H1 (cell line): ENCODE measurements around the gene GNAO1. TPM values are rescaled to one million over a fixed set of nuclear protein-coding genes. Genes with fewer than 3 reads are reported as not detected.

Source experiments
- CTCF ChIA-PET: fragments of 300-600 bp; sonication (Branson Sonifier 250); formaldehyde crosslinking; loops from one replicate; lab custom pipeline; 2021; ENCODE audit not compliant: partially characterized antibody; lab: Charles Lee
- POLR2A ChIA-PET: fragments of 300-600 bp; sonication (Branson Sonifier 250); formaldehyde crosslinking; loops from one replicate; lab custom pipeline; 2021; ENCODE audit warnings: inconsistent platforms; ENCODE audit not compliant: partially characterized antibody; lab: Charles Lee
- DNase-seq, 2 experiments: peaks; one replicate each; pipeline versions ENCODE4 v3.0.0 to v3.0.0-alpha.2; 2010 to 2022; ENCODE audit warnings: low spot score in 2 of 2, low read depth in 1 of 2, mixed read lengths in 1 of 2
- FAIRE-seq: peaks from 2 replicates; lab custom pipeline; 2011; peaks lifted over from hg19 to GRCh38; lab: Jason Lieb, UNC
- H2AFZ ChIP-seq: 2 replicates; pipeline ENCODE4 v1.8.1; 2012; ENCODE audit warnings: low read length, inconsistent platforms
- H2AK5ac ChIP-seq: 2 replicates; pipeline ENCODE4 v1.6.1; 2013; ENCODE audit warnings: low read depth, low read length
- H2BK120ac ChIP-seq: replicated peaks from 2 replicates; pipeline ENCODE3; 2013; ENCODE audit warnings: low read depth, low read length, inconsistent platforms
- H2BK12ac ChIP-seq: 2 replicates; pipeline ENCODE4 v1.6.1; 2013; ENCODE audit warnings: low read depth, low read length
- H2BK15ac ChIP-seq: 2 replicates; pipeline ENCODE4 v1.6.1; 2013; ENCODE audit warnings: low read length
- H2BK20ac ChIP-seq: 2 replicates; pipeline ENCODE4 v1.6.1; 2013; ENCODE audit warnings: low read length
- H2BK5ac ChIP-seq: 2 replicates; pipeline ENCODE4 v1.6.1; 2013; ENCODE audit warnings: low read depth, low read length
- H3K14ac ChIP-seq: 2 replicates; pipeline ENCODE4 v1.6.1; 2013; ENCODE audit warnings: inconsistent platforms; ENCODE audit not compliant: insufficient read length
- H3K18ac ChIP-seq: 2 replicates; pipeline ENCODE4 v1.6.1; 2013; ENCODE audit warnings: low read length; ENCODE audit errors: extremely low read depth
- H3K23ac ChIP-seq: 2 replicates; pipeline ENCODE4 v1.6.1; 2013; ENCODE audit warnings: inconsistent platforms; ENCODE audit not compliant: insufficient read length
- H3K23me2 ChIP-seq: 2 replicates; pipeline ENCODE4 v1.6.1; 2013; ENCODE audit warnings: low read depth, low read length
- H3K27ac ChIP-seq: 2 replicates; pipeline ENCODE4 v1.6.1; 2011; ENCODE audit warnings: low read depth, low read length, inconsistent platforms
- H3K27me3 ChIP-seq, 4 experiments: replicated peaks in 1 of 4; 1 replicate in 1 of 4; 2 replicates in 3 of 4; pipeline versions ENCODE4 v1.6.1 to v1.8.1; 2011 to 2013; ENCODE audit warnings: low read length in 3 of 4, mild to moderate bottlenecking in 3 of 4, inconsistent platforms in 2 of 4, mixed read lengths in 2 of 4, moderate library complexity in 1 of 4; ENCODE audit not compliant: control insufficient read depth in 3 of 4, insufficient read depth in 3 of 4; ENCODE audit errors: extremely low read depth in 1 of 4
- H3K36me3 ChIP-seq, 4 experiments: 2 replicates each; pipeline versions ENCODE4 v1.6.1 to v1.8.1; 2011 to 2013; ENCODE audit warnings: mild to moderate bottlenecking in 4 of 4, low read length in 3 of 4, moderate library complexity in 2 of 4, control low read depth in 1 of 4, inconsistent platforms in 1 of 4; ENCODE audit not compliant: insufficient read depth in 4 of 4, control insufficient read depth in 2 of 4
- H3K4ac ChIP-seq: replicated peaks from 2 replicates; pipeline ENCODE3; 2013; ENCODE audit warnings: low read length, low read depth, mixed read lengths, inconsistent platforms; ENCODE audit not compliant: insufficient read length
- H3K4me1 ChIP-seq, 4 experiments: replicated peaks in 1 of 4; 1 replicate in 1 of 4; 2 replicates in 3 of 4; pipeline versions ENCODE4 v1.6.1 to v1.8.1; 2011 to 2013; ENCODE audit warnings: low read length in 3 of 4, inconsistent platforms in 2 of 4, mixed read lengths in 1 of 4; ENCODE audit not compliant: insufficient read depth in 4 of 4, control insufficient read depth in 3 of 4
- H3K4me2 ChIP-seq, 2 experiments: 2 replicates each; pipeline versions ENCODE4 v1.6.1 to v1.8.1; 2011 to 2013; ENCODE audit warnings: low read depth in 2 of 2, low read length in 2 of 2, control low read depth in 1 of 2, inconsistent platforms in 1 of 2, mild to moderate bottlenecking in 1 of 2; ENCODE audit not compliant: insufficient read depth in 1 of 2
- H3K4me3 ChIP-seq, 4 experiments: fragments of 200-600, 300-600 bp in 1 of 4; sonication (generic), shearing (Covaris generic), sonication (Bioruptor Twin) in 1 of 4; 2 replicates each; pipeline versions ENCODE4 v1.5.1 to v1.8.1; 2011 to 2016; ENCODE audit warnings: low read length in 4 of 4, low read depth in 3 of 4, control low read depth in 2 of 4, inconsistent platforms in 2 of 4, mild to moderate bottlenecking in 2 of 4, mixed read lengths in 1 of 4, moderate library complexity in 1 of 4; ENCODE audit not compliant: insufficient read depth in 2 of 4; ENCODE audit errors: extremely low read depth in 1 of 4
- H3K56ac ChIP-seq: replicated peaks from 2 replicates; pipeline ENCODE3; 2013; ENCODE audit warnings: low read depth, mild to moderate bottlenecking, mixed read lengths, low read length, inconsistent platforms; ENCODE audit not compliant: insufficient read length
- H3K79me1 ChIP-seq: 2 replicates; pipeline ENCODE4 v1.6.1; 2013; ENCODE audit warnings: low read depth, low read length, control low read depth
- H3K79me2 ChIP-seq, 2 experiments: 2 replicates each; pipeline versions ENCODE4 v1.6.1 to v1.8.1; 2012 to 2013; ENCODE audit warnings: low read length in 2 of 2, mild to moderate bottlenecking in 2 of 2, inconsistent platforms in 1 of 2; ENCODE audit not compliant: insufficient read depth in 2 of 2, control insufficient read depth in 1 of 2
- H3K9ac ChIP-seq, 4 experiments: replicated peaks in 1 of 4; 1 replicate in 1 of 4; 2 replicates in 3 of 4; pipeline versions ENCODE4 v1.6.1 to v1.8.1; 2011 to 2013; ENCODE audit warnings: low read depth in 3 of 4, low read length in 3 of 4, control low read depth in 2 of 4, mild to moderate bottlenecking in 2 of 4, moderate library complexity in 2 of 4, inconsistent platforms in 1 of 4; ENCODE audit errors: extremely low read depth in 1 of 4
- H3K9me3 ChIP-seq, 2 experiments: 2 replicates each; pipeline versions ENCODE4 v1.6.1 to v1.8.1; 2012 to 2013; ENCODE audit warnings: mild to moderate bottlenecking in 2 of 2, moderate library complexity in 2 of 2, control low read depth in 1 of 2, inconsistent platforms in 1 of 2, low read depth in 1 of 2, low read length in 1 of 2, mixed read lengths in 1 of 2; ENCODE audit not compliant: insufficient read depth in 2 of 2
- H4K20me1 ChIP-seq, 2 experiments: replicated peaks in 1 of 2; 2 replicates each; pipeline versions ENCODE3 to v1.8.1; 2011 to 2013; ENCODE audit warnings: inconsistent platforms in 2 of 2, low read length in 2 of 2, mild to moderate bottlenecking in 1 of 2; ENCODE audit not compliant: insufficient read depth in 2 of 2, control insufficient read depth in 1 of 2
- H4K5ac ChIP-seq: 2 replicates; pipeline ENCODE4 v1.6.1; 2013; ENCODE audit warnings: low read length, low read depth, mixed read lengths, inconsistent platforms; ENCODE audit not compliant: insufficient read length
- H4K8ac ChIP-seq: 2 replicates; pipeline ENCODE4 v1.8.0; 2013; ENCODE audit warnings: mild to moderate bottlenecking, moderate library complexity, low read length, inconsistent platforms; ENCODE audit not compliant: insufficient read depth; ENCODE audit errors: extremely low read depth
- H4K91ac ChIP-seq: replicated peaks from 2 replicates; pipeline ENCODE3; 2013; ENCODE audit warnings: low read length, mixed read lengths, inconsistent platforms; ENCODE audit not compliant: insufficient read length
- CBX8 ChIP-seq: fragments of 300-800, 300-1000 bp; sonication (generic); IDR thresholded peaks from 2 replicates; pipeline ENCODE4 v1.7.1; 2016; ENCODE audit warnings: low read depth, low read length, borderline replicate concordance
- FOSL1 ChIP-seq: IDR thresholded peaks from 2 replicates; pipeline ENCODE4 v1.6.1; 2011; ENCODE audit warnings: mild to moderate bottlenecking, low read depth, low read length, moderate library complexity; ENCODE audit not compliant: insufficient read depth
- SIRT6 ChIP-seq: IDR thresholded peaks from one replicate; pipeline ENCODE4 v1.7.1; 2012; ENCODE audit warnings: low read length, inconsistent platforms
- YY1 ChIP-seq: IDR thresholded peaks from 2 replicates; pipeline ENCODE4 v1.6.1; 2011; ENCODE audit warnings: low read depth, mild to moderate bottlenecking, low read length
- WGBS, 2 experiments: shearing (Covaris generic) in 1 of 2; methylation state at CpG; one replicate each; pipeline versions ENCODE4 v1.1.6 to v1.1.7; 2013 to 2015; ENCODE audit warnings: low lambda C conversion rate in 2 of 2, mixed read lengths in 2 of 2, inconsistent platforms in 1 of 2, low coverage in 1 of 2, missing lambda C conversion rate in 1 of 2; ENCODE audit not compliant: insufficient replicate concordance in 2 of 2, insufficient coverage in 1 of 2, insufficient read length in 1 of 2; ENCODE audit errors: extremely low coverage in 1 of 2, missing lambda C conversion rate in 1 of 2; 5-methylcytosine and 5-hydroxymethylcytosine counted together
- polyA plus RNA-seq, 7 experiments: library from polyadenylated mRNA; depleted of rRNA in 3 of 7; stranded (reverse) in 5 of 7; unstranded in 2 of 7; fragments of >200 nt in 5 of 7; fragments of 200-250 nt in 2 of 7; gene quantifications; 1 replicate in 5 of 7; 2 replicates in 1 of 7; 4 replicates in 1 of 7; pipeline versions ENCODE4 v1.2.1 to v1.2.3, GENCODE V29; 2011 to 2013; ENCODE audit warnings: missing spikeins in 2 of 7, mixed read lengths in 2 of 7
- total RNA-seq: library from RNA; stranded (reverse); fragmentation: NEBNext Ultra II Directional; extraction: Animal tissue kit (Norgen Biotek cat#: 25700); gene quantifications from 2 replicates; pipeline ENCODE4 v1.2.1, GENCODE V29; 2021
- TF ChIP-seq, protein P1 (sequence below): IDR thresholded peaks from 2 replicates; pipeline ENCODE4 v1.6.1; 2011; ENCODE audit warnings: low read depth, mild to moderate bottlenecking, low read length; ENCODE audit not compliant: insufficient read depth

GNAO1 gene
- total and polyA plus RNA-seq, 2 of the 8 experiments (the other 6 are each of a cell fraction or from before 2014, with no cell fraction given), result 6.7 to 34.4 TPM

DNA sequence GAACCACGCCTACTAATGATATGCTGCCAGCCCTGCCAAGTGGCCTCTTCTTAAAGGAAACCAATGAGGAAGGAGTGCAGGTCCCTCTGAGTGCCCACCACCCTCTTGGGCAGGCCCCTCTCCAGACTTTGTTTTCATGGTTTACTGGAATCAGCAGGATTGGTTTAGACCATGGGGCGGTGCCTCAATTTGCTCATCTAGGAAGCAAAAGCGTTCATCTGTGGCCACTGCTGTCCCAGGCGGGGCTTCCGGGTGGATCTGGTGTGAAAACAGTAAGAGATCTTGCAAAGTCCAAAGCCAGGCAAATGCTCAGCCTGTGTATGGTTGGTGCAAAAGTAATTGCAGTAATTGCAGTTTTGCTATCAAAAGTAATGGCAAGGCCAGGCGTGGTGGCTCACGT lies 162.7 kb downstream of the GNAO1 start:
- Histone ChIP-seq H2AK5ac (no peak overlapping the region), H3K23ac (no peak overlapping the region), H3K79me2 (no peaks in the 10 kb centered on the region), H4K8ac (0 out of 2 replicates have a peak overlapping the region, but pooled peaks have one; percentile 14), H3K56ac (no peak overlapping the region), H4K20me1 (peaks cover 0 to 2% of the 10 kb centered on the region in 2 experiments), H3K4me2 (no peak overlapping the region), H3K9me3 (no peaks in the 10 kb centered on the region), H3K4ac (no peak overlapping the region), H3K18ac (no peak overlapping the region), H3K36me3 (no peaks in the 10 kb centered on the region), H3K14ac (no peak overlapping the region), H2BK5ac (no peak overlapping the region), H2AFZ (no peak overlapping the region), H3K4me3 (no peak overlapping the region), H2BK15ac (no peak overlapping the region), H3K79me1 (no peaks in the 10 kb centered on the region; the same call in 1 of the 2 replicates), H2BK120ac (no peak overlapping the region), H3K27me3 (no peaks in the 10 kb centered on the region; a peak in 1 of 7 replicates), H4K91ac (no peak overlapping the region), H3K9ac (no peak overlapping the region; a peak in 1 of 7 replicates), H2BK20ac (no peak overlapping the region), H3K27ac (no peak overlapping the region), H2BK12ac (no peak overlapping the region), H3K23me2 (no peaks in the 10 kb centered on the region), H3K4me1 (peaks cover 0 to 15% (median 11%) of the 10 kb centered on the region in 4 experiments; a peak in 6 of 7 replicates), H4K5ac (no peak overlapping the region)
- 87% methylated on average over 7 of the region's 7 CpGs; no CpG with 5 or more reads in 1 of the 2 experiments for WGBS, 2 experiments
- CTCF ChIA-PET, result interaction anchor here (2.8 kb wide), 1 partner anchor 15 kb away, joined by 14 read pairs; no protein-coding TSS in a partner anchor
- DNase-seq, result no peak
- no peak for FAIRE-seq
- POLR2A ChIA-PET, result no interaction called here
- TF ChIP-seq FOSL1, result no peak
- TF ChIP-seq, protein P1, sequence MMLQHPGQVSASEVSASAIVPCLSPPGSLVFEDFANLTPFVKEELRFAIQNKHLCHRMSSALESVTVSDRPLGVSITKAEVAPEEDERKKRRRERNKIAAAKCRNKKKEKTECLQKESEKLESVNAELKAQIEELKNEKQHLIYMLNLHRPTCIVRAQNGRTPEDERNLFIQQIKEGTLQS, result no peak
- no peak for TF ChIP-seq YY1
- TF ChIP-seq CBX8, result no peak
- no peak for TF ChIP-seq SIRT6
